Cardiac muscle cell (in vitro differentiated cells and primary cell): ENCODE data around the gene PANX3. TPM values are rescaled to one million over a fixed set of nuclear protein-coding genes. Genes with fewer than 3 reads are reported as not detected.

Source experiments
- DNase-seq, 2 donors: peaks; one replicate each; pipeline versions ENCODE4 v3.0.0 to v3.0.0-alpha.2; 2010 to 2017; ENCODE audit warnings: low read depth in 1 of 2, low spot score in 1 of 2
- H3K27ac ChIP-seq: fragments of 200-600 bp; sonication (generic); 2 replicates; pipeline ENCODE4 v1.5.1; 2016
- H3K27me3 ChIP-seq: fragments of 200-600 bp; sonication (generic); 2 replicates; pipeline ENCODE4 v1.6.0; 2016; ENCODE audit warnings: control low read depth
- H3K36me3 ChIP-seq: fragments of 200-600 bp; sonication (generic); 2 replicates; pipeline ENCODE4 v1.5.1; 2016; ENCODE audit warnings: control low read depth
- H3K4me1 ChIP-seq: fragments of 200-600 bp; sonication (generic); 2 replicates; pipeline ENCODE4 v1.8.1; 2017; ENCODE audit warnings: low read depth, mild to moderate bottlenecking, mixed run types
- H3K4me3 ChIP-seq: fragments of 200-600 bp; sonication (generic); 2 replicates; pipeline ENCODE4 v1.5.1; 2016; ENCODE audit warnings: mild to moderate bottlenecking
- H3K9me3 ChIP-seq: fragments of 200-600 bp; sonication (generic); 2 replicates; pipeline ENCODE4 v1.5.1; 2017; ENCODE audit warnings: low read depth, mild to moderate bottlenecking, control low read depth
- polyA plus RNA-seq: library from polyadenylated mRNA; unstranded; fragments of >200 nt; fragmentation: Nextera tagmentation; extraction: Ambion mirVana; gene quantifications from 2 replicates; pipeline ENCODE4 v1.2.1, GENCODE V29; 2016
- total RNA-seq: library from RNA; depleted of rRNA; stranded (reverse); fragments of >200 nt; gene quantifications from 2 replicates; pipeline ENCODE4 v1.2.3, GENCODE V29; 2016
- TF ChIP-seq, protein P1 (sequence below): IDR thresholded peaks from 2 replicates; pipeline ENCODE4 v1.5.1; 2012; ENCODE audit warnings: low read depth, mild to moderate bottlenecking, low read length

Gene PANX3
- total and polyA plus RNA-seq, 2 experiments from 2014 or later: not detected

DNA sequence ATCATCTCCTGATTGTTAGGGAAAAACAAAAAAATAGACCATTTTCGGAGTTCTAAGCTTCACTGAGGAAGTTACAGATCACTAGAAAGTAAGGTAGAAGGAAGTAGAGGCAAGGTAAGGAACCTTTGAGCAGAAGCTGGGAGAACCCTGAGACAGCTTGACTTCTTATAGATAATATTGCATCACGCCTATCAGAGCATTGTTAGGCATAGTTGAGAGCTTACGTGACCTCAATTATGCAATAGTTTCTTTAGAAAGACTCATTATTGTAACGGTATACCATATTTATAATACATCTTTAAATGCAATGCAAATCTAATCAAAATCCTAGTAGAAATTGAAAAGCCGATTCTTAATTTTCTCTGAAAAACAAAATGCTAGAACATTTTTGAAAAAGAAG is 16.3 kb downstream of the PANX3 start:
- Histone ChIP-seq H3K27me3 (no peaks in the 10 kb centered on the region), H3K27ac (no peak overlapping the region), H3K4me3 (no peak overlapping the region), H3K4me1 (peaks cover 9% of the 10 kb centered on the region), H3K9me3 (no peaks in the 10 kb centered on the region), H3K36me3 (peaks cover 65% of the 10 kb centered on the region)
- DNase-seq: peak in 1 of 2 donors; percentile 27
- TF ChIP-seq, protein P1, sequence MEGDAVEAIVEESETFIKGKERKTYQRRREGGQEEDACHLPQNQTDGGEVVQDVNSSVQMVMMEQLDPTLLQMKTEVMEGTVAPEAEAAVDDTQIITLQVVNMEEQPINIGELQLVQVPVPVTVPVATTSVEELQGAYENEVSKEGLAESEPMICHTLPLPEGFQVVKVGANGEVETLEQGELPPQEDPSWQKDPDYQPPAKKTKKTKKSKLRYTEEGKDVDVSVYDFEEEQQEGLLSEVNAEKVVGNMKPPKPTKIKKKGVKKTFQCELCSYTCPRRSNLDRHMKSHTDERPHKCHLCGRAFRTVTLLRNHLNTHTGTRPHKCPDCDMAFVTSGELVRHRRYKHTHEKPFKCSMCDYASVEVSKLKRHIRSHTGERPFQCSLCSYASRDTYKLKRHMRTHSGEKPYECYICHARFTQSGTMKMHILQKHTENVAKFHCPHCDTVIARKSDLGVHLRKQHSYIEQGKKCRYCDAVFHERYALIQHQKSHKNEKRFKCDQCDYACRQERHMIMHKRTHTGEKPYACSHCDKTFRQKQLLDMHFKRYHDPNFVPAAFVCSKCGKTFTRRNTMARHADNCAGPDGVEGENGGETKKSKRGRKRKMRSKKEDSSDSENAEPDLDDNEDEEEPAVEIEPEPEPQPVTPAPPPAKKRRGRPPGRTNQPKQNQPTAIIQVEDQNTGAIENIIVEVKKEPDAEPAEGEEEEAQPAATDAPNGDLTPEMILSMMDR: no peak

DNA sequence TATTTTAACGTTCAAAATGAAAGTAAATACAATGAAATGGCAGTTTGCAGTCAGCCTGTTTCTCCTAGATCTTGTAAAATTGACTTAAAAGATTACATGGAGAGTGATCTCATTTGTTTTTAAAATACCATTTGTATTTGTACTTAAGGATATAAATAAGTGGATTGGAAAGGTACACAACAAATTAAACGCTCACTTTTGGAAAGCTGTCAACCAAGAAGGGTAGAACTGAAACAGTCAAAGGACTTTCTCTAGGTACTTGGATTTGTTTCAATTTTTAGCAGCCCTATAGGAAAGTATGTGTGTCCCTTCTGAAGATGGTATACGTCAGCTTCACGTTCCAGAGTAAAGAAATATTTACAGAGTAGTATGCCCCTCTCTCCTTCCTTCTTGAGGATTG is 18.7 kb downstream of the PANX3 start:
- no peaks in the 10 kb centered on the region for H3K9me3 ChIP-seq
- peaks cover 82% of the 10 kb centered on the region for H3K36me3 ChIP-seq
- no peaks in the 10 kb centered on the region for H3K4me1 ChIP-seq
- TF ChIP-seq, protein P1: no peak
- H3K4me3 ChIP-seq: no peak overlapping the region
- no peaks in the 10 kb centered on the region for H3K27me3 ChIP-seq
- H3K27ac ChIP-seq: no peak overlapping the region
- no peak for DNase-seq

DNA sequence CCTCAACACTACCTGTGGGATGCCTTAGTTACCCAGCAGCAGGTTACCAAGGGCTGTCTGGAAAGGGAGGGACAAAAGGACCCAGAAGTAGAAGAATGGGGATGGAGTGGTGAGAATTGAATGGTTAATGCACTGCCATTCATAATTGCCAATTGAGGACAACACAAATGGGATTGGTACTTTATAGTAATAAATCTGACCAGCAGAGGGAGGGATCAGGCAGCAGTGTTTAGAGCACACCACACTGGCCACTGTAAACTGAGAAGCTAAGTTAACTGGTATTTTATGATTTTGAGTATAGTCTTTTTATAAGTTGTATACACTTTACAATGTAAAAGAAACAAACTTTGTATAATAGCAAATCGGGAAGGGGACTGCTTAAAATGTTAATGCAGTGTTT is 22.1 kb downstream of the PANX3 start:
- Histone ChIP-seq H3K27me3 (no peaks in the 10 kb centered on the region), H3K4me3 (no peak overlapping the region), H3K36me3 (peaks cover 72% of the 10 kb centered on the region), H3K27ac (no peak overlapping the region), H3K4me1 (no peaks in the 10 kb centered on the region), H3K9me3 (no peaks in the 10 kb centered on the region)
- DNase-seq: peak in 1 of 2 donors; percentile 31
- TF ChIP-seq, protein P1: peak; percentile 40

DNA sequence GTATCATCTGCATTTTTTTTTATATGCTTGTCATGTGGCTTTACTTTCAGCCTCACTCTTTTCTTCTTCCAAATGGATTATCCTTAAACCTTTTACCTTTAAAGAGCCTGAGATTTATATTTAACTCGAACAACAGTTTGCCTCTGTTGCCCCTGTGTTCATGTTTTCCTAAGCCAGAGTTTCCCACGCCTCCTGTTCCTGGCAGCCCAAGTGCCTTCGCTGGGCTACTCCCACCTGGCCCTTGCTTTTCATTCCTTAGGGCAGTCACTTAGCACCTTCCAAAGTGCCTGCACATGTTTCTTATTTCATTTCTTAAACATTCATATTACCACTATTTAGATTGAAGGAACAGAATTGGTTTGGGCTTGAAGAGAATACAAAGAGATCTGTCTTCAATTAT is 24.7 kb downstream of the PANX3 start:
- TF ChIP-seq, protein P1: no peak
- Histone ChIP-seq H3K4me3 (no peak overlapping the region), H3K27me3 (no peaks in the 10 kb centered on the region), H3K9me3 (no peaks in the 10 kb centered on the region), H3K4me1 (no peaks in the 10 kb centered on the region), H3K36me3 (peaks cover 48% of the 10 kb centered on the region), H3K27ac (no peak overlapping the region)
- DNase-seq: no peak

DNA sequence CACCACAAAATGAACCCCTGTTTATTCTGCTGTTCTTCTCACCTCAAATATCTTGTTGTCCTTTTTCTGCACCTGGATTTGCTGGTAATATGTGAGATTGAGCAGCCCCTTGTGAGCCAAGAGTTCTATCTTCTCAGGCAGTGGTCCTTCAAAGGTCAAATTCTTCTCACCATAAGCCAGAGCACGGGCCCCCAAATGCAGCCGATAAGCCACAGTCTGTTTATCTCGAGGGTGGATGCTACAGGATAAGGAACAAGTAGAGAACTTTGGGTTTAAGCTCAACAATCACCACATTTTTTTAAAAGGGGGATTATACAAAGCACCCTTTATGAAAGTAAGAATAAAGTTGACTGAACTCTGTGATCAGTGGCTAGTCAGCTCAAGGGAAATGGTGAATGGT is 27.3 kb downstream of the PANX3 start:
- Histone ChIP-seq H3K36me3 (peaks cover 23% of the 10 kb centered on the region), H3K9me3 (no peaks in the 10 kb centered on the region), H3K4me1 (no peaks in the 10 kb centered on the region), H3K27me3 (no peaks in the 10 kb centered on the region), H3K27ac (no peak overlapping the region), H3K4me3 (no peak overlapping the region)
- TF ChIP-seq, protein P1: no peak
- DNase-seq: no peak

DNA sequence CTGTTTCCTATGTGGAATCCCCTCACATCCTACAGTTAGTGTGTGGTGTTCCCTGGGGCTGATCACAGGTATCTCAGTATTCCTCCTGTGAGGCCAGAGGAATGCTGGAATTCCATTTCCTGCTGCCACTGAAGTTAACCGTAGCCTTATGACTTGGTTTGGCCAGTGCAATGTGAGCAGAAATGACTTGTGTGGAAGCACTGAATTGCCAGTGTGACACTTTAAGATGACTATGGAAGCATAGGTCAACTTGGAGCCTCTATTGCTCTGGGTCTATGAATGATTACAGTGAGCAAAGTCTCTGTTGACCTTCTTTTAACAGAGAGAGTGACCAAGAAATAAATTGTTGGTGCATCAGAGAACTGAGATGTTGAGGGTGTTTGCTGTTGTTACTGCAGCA is 28.0 kb downstream of the PANX3 start:
- Histone ChIP-seq H3K4me3 (no peak overlapping the region), H3K27me3 (no peaks in the 10 kb centered on the region), H3K4me1 (no peaks in the 10 kb centered on the region), H3K36me3 (peaks cover 19% of the 10 kb centered on the region), H3K27ac (no peak overlapping the region), H3K9me3 (no peaks in the 10 kb centered on the region)
- TF ChIP-seq, protein P1: no peak
- DNase-seq: no peak
